HepG2 (cell line): Measurements from ENCODE around the gene LIF.

ENCODE experiments used
- HMGXB4 ChIP-seq, 2 experiments: sonication (generic) in 1 of 2; formaldehyde crosslinking in 1 of 2; IDR thresholded peaks; 2 replicates each; pipeline versions ENCODE4 v1.4.0 to v1.6.1; 2018 to 2020; ENCODE audit warnings: missing genetic modification reagents in 2 of 2, borderline replicate concordance in 1 of 2, low read depth in 1 of 2, mild to moderate bottlenecking in 1 of 2, missing biosample characterization in 1 of 2
- HNF4A ChIP-seq: sonication (generic); formaldehyde crosslinking; IDR thresholded peaks from 2 replicates; pipeline ENCODE4 v1.4.0; 2020; ENCODE audit warnings: missing genetic modification reagents
- UBTF ChIP-seq: sonication (generic); formaldehyde crosslinking; IDR thresholded peaks from 2 replicates; pipeline ENCODE4 v1.4.0; 2020; ENCODE audit warnings: mild to moderate bottlenecking, missing genetic modification reagents
- ZNF12 ChIP-seq: sonication (generic); formaldehyde crosslinking; IDR thresholded peaks from 2 replicates; pipeline ENCODE4 v1.5.0; 2020; ENCODE audit warnings: missing genetic modification reagents
- ZNF34 ChIP-seq: sonication (generic); formaldehyde crosslinking; IDR thresholded peaks from 2 replicates; pipeline ENCODE4 v1.4.0; 2020; ENCODE audit warnings: mild to moderate bottlenecking, missing genetic modification reagents, borderline replicate concordance

GRCh38 chr22:30270832-30271231 lies 24.3 kb upstream of the LIF start:
- TF ChIP-seq HMGXB4 (CRISPR knock-in tag; IDR thresholded peaks at IDR 0.05; ENCODE audit: borderline replicate concordance in 1 of 2, low read depth in 1 of 2) (no peak), ZNF12 (CRISPR knock-in tag) (no peak), UBTF (no peak), ZNF34 (CRISPR knock-in tag) (no peak), HNF4A (no peak)
